Measurements from ENCODE around the gene TSPAN18. TPM values are rescaled to one million over a fixed set of nuclear protein-coding genes. Genes with fewer than 3 reads are reported as not detected.

The TSPAN18 gene
- total RNA-seq, 4 donors from 2014 or later = 6.7 to 13.1 (median 7.9) TPM

DNA sequence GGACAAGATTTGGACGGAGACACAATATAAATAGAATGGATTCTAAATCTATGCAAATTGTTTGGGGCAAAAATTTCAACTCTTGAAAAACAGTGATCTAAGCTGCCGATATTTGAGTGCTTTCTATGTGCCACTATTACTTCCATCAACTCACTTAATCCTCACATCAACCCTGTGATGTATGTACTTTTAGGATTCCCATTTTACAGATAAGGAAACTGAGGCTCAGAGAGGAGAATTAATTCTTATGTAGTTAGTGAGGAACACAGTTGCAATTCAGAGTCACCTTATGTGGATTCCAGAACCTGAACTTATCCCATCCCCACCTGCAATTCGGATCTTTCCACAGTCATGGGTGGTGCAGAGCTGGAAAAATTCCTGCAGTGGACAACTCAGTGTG lies 60.3 kb downstream of the TSPAN18 start:
- H3K4me3 ChIP-seq = no peak overlapping the region
- no peaks in the 10 kb centered on the region for H3K36me3 ChIP-seq
- peaks cover 0 to 46% (median 0%) of the 10 kb centered on the region in 4 donors for H3K4me1 ChIP-seq
- no peak overlapping the region for H3K27ac ChIP-seq
- DNase-seq (ENCODE audit: low spot score in 2 of 2) = no peak
- TF ChIP-seq POLR2A (IDR thresholded peaks at IDR 0.05) (no peak), EP300 (IDR thresholded peaks at IDR 0.05) (no peak)
- TF ChIP-seq, protein P1, sequence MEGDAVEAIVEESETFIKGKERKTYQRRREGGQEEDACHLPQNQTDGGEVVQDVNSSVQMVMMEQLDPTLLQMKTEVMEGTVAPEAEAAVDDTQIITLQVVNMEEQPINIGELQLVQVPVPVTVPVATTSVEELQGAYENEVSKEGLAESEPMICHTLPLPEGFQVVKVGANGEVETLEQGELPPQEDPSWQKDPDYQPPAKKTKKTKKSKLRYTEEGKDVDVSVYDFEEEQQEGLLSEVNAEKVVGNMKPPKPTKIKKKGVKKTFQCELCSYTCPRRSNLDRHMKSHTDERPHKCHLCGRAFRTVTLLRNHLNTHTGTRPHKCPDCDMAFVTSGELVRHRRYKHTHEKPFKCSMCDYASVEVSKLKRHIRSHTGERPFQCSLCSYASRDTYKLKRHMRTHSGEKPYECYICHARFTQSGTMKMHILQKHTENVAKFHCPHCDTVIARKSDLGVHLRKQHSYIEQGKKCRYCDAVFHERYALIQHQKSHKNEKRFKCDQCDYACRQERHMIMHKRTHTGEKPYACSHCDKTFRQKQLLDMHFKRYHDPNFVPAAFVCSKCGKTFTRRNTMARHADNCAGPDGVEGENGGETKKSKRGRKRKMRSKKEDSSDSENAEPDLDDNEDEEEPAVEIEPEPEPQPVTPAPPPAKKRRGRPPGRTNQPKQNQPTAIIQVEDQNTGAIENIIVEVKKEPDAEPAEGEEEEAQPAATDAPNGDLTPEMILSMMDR (IDR thresholded peaks at IDR 0.05) = no peak
- 75 to 81% methylated on average over 3 of the region's 3 CpGs for WGBS, 2 donors
- H3K27me3 ChIP-seq = no peaks in the 10 kb centered on the region
- H3K9me3 ChIP-seq = no peaks in the 10 kb centered on the region

- no peak for DNase-seq (ENCODE audit: low spot score in 2 of 2)
- Histone ChIP-seq H3K27me3 (no peaks in the 10 kb centered on the region), H3K4me3 (no peak overlapping the region), H3K27ac (no peak overlapping the region), H3K4me1 (peaks cover 0 to 46% (median 0%) of the 10 kb centered on the region in 4 donors), H3K9me3 (no peaks in the 10 kb centered on the region), H3K36me3 (no peaks in the 10 kb centered on the region)
- TF ChIP-seq POLR2A (IDR thresholded peaks at IDR 0.05) (no peak), EP300 (IDR thresholded peaks at IDR 0.05) (no peak)
- TF ChIP-seq, protein P1 (IDR thresholded peaks at IDR 0.05) = no peak
- WGBS, 2 donors = 83 to 84% methylated on average over 9 of the region's 9 CpGs
Measured at GRCh38 chr11:44787981-44788380, 61.2 kb downstream of the TSPAN18 start.

DNA sequence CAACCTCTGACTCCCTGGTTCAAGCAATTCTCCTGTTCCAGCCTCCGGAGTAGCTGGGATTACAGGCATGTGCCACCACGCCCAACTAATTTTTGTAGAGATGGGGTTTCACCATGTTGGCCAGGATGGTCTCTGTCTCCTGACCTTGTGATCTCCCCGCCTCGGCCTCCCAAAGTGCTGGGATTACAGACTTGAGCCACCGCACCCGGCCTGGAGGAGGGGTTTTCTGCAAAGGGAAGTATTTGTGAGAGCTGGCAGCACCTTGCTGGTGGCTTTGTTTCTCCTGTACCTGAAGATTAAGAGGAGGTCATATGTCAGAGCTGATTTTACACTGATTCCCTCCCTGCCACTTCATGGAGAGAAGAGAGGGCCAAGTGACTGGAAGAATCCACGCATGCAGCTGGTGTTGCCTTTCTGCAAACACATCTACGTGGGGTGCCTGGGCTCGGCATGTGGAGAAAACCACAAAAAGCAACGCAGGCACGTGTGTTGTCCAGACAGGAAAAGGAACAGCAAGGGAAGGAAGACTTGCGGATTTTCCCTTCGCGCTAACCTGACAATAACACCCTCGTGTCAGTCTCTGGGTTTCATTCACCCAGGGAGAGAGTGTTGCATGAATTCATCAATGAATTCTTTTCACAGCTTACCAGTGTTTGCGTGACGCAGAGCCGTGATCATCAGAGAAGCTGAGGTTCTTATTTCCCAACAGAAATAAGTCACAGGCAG lies 61.9 kb downstream of the TSPAN18 start:
- DNase-seq (ENCODE audit: low spot score in 2 of 2) = no peak
- TF ChIP-seq EP300 (IDR thresholded peaks at IDR 0.05) (no peak), POLR2A (IDR thresholded peaks at IDR 0.05) (no peak)
- TF ChIP-seq, protein P1 (IDR thresholded peaks at IDR 0.05) = no peak
- Histone ChIP-seq H3K4me1 (peaks cover 0 to 47% (median 0%) of the 10 kb centered on the region in 4 donors), H3K27ac (no peak overlapping the region), H3K27me3 (no peaks in the 10 kb centered on the region), H3K36me3 (no peaks in the 10 kb centered on the region), H3K9me3 (no peaks in the 10 kb centered on the region), H3K4me3 (no peak overlapping the region)
- WGBS, 2 donors = 43 to 52% methylated on average over 16 to 18 of the region's 18 CpGs

DNA sequence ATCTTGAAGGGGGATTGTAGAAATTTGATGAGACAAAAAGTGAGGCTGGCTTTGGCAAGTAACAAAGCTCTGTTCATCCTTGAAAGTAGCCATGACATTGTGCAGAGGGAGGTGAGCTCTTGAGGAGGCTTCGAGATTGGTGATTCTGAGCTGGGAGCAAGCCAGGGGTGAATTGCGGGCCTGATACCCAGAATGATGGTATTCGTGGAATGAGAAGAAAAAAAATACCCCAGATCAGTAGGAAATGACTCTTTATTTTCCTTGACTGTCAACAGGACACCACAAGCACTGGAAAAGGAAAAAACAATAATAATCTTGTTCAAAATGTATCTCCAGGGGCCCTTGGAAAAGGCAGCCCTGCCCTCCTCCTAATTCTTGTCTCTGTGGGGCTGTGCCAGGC lies 62.7 kb downstream of the TSPAN18 start:
- Histone ChIP-seq H3K27ac (no peak overlapping the region), H3K4me1 (peaks cover 0 to 42% (median 0%) of the 10 kb centered on the region in 4 donors), H3K36me3 (no peaks in the 10 kb centered on the region), H3K27me3 (no peaks in the 10 kb centered on the region), H3K4me3 (no peak overlapping the region), H3K9me3 (no peaks in the 10 kb centered on the region)
- DNase-seq (ENCODE audit: low spot score in 2 of 2) = no peak
- 24 to 33% methylated on average over 3 of the region's 3 CpGs for WGBS, 2 donors
- TF ChIP-seq POLR2A (IDR thresholded peaks at IDR 0.05) = no peak
- TF ChIP-seq, protein P1 (IDR thresholded peaks at IDR 0.05) = no peak
- no peak for TF ChIP-seq EP300 (IDR thresholded peaks at IDR 0.05)

GRCh38 chr11:44790211-44790610 lies 63.4 kb downstream of the TSPAN18 start:
- Histone ChIP-seq H3K36me3 (no peaks in the 10 kb centered on the region), H3K27me3 (no peaks in the 10 kb centered on the region), H3K27ac (no peak overlapping the region), H3K4me3 (no peak overlapping the region), H3K4me1 (peaks cover 0 to 36% (median 0%) of the 10 kb centered on the region in 4 donors), H3K9me3 (no peaks in the 10 kb centered on the region)
- no peak for DNase-seq (ENCODE audit: low spot score in 2 of 2)
- WGBS, 2 donors = 92 to 93% methylated on average over 10 of the region's 10 CpGs
- TF ChIP-seq EP300 (IDR thresholded peaks at IDR 0.05) (no peak), POLR2A (IDR thresholded peaks at IDR 0.05) (no peak)
- TF ChIP-seq, protein P1 (IDR thresholded peaks at IDR 0.05) = no peak

All from tibial nerve (tissue), 4 donors.